NCI-H446 treated with DMSO at 0.1 percent for 48 hours (cell line): ENCODE results near the gene TMEM120A.
"Not testable (repeated sequence)": the region's sequence is repeated elsewhere in the genome, so short reads cannot be mapped to it uniquely, and the experiment has no call there.

ENCODE experiments used
- DNase-seq: peaks from one replicate; lab custom pipeline; 2025; lab: John Stamatoyannopoulos, UW

TMEM120A gene

DNA sequence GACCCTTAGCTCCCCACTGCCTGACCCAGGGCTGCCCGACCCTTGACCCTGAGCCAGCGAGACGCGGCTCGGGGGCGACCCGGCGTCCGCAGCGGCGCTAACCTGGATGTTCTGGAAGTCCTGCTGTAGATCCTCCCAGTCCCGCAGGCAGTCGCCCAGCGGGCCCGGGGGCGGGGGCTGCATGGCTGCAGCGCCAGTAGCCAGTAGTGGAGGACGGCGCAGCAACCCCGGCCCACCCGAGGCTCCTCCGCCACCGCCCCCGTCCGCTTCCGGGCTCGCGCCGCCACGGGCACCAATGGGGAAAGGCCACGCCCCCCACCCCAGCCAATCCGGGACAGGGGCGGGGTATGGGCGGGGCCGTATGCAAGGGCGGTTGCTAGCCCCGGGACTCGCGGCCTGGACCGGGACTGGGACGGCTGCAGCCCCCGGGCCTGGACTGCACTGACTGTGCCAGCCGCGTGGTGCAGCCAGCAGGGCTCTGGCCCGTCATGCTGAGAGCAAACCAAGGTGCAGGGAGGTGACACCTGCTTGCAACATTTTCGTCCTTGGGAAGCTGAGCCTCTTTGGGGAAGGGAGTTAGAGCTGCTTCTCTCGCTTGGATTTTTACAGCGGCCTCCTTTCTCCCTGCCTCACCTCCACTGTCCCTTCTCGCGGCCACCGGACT is at the start of gene TMEM120A:
Gene TMEM120A (minus strand): TSS at position 208 of the 664 bp plus-strand sequence. CDS start 25 bp downstream, at position 183.
- peak; percentile 47 for DNase-seq

- no peak for DNase-seq
These were observed 45.7 kb upstream of the TMEM120A start for GRCh38 chr7:76040126-76040525.

DNA sequence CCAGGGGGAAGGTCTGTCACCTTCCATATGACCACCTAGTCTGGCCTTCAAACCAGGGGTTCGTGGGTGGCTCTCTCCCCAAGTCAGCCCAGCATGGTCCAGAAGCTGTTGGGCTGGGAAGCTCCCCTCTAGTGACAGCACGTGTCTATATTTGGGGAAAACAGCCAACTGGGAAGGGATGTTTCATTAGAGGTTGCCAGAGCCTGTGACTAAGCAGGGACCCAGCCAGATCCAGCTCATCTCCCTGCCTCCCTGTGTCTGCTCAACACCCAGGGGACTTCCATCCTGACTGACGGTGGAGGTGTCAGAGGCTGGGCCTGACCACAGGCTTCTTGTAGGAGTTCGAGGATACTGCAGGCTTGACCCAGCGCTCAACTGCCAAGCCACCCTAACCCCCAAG is 42.9 kb upstream of the TMEM120A start:
- no peak for DNase-seq

- no peak for DNase-seq
These were observed 37.6 kb upstream of the TMEM120A start for GRCh38 chr7:76031964-76032363.

GRCh38 chr7:76029682-76030081 is 35.3 kb upstream of the TMEM120A start:
- DNase-seq: not testable (repeated sequence)

GRCh38 chr7:76023002-76023401 is 28.6 kb upstream of the TMEM120A start:
- no peak for DNase-seq

DNA sequence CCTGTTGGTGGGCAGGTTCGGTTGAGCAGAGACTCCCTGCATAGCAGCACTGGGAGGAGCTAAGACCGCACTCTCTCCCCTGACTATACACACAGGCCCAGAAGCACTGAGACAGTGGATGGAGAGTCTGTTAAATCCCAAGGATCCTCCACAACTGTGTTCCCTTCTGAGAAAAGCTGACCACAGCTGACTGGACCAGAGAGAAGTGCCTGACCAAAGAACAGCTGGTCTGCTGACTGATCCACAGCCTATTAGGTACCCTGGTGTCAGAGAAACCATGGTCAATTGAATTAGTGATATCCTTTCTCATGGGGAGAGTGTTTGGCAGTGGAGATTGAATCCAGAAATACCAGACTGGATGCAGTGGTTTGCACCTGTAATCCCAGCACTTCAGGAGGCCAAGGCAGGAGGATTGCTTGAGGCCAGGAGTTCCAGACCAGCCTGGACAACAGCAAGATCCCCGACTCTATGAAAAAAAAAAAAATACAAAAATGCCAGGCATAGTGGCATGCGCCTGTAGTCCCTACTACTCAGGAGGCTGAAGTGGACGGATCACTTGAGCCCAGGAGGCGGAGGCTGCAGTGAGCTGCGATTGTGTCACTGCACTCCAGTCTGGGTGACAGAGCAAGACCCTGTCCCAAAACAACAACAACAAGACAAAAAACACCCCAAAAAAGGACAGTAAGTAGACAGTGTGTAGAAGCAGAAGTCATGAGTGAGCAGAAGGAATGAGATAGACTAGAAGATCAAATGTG is 27.8 kb upstream of the TMEM120A start:
- DNase-seq: no peak

DNA sequence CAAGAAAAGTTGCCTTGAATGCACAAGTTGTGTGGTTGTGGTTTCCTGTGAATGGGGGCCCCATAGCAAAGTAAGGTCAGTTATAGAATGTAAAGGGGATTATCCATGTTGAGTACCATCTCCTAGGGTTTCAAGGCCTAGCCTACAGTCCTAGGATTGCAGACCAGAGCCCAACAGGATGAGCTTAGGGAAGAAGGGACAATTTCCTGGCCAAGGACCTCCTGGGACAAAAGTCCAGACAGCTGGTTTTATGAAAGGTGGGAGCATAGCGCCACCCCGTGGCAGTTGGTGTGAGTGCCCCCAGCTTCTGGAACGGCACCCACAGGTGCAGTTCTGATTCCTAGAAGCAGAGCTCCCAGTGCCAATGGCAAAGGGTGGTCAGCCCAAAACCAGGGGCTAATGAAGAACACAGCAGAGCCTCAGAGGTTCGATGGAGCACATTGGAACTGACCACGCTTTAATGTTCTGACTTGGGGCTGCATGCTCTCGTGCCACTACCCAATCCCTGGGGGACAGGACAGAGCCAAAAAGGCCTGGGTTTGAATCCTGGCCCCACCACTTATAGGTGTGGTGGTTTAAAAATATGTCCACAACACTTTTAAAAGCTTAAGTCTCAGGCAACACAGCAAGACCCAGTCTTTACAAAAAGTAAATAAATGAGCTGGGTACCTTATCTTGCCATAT is 25.8 kb upstream of the TMEM120A start:
- DNase-seq: no peak

DNA sequence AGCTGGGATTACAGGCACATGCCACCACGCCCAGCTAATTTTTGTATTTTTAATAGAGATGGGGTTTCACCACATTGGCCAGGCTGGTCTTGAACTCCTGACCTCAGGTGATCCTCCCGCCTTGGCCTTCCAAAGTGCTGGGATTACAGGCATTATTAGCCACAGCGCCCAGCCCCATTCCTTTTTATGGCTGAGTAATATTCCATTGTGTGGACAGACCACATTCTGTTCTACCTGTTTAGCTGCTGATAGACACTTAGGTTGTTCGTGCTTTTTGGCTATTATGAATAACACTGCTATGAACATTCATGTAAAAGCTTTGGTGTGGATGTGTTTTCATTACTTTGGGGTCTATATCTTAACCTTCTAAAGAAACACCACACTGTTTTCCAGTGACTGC is 24.1 kb upstream of the TMEM120A start:
- not testable (repeated sequence) for DNase-seq

- DNase-seq: no peak
These were observed 22.0 kb upstream of the TMEM120A start for GRCh38 chr7:76016191-76016947.

DNA sequence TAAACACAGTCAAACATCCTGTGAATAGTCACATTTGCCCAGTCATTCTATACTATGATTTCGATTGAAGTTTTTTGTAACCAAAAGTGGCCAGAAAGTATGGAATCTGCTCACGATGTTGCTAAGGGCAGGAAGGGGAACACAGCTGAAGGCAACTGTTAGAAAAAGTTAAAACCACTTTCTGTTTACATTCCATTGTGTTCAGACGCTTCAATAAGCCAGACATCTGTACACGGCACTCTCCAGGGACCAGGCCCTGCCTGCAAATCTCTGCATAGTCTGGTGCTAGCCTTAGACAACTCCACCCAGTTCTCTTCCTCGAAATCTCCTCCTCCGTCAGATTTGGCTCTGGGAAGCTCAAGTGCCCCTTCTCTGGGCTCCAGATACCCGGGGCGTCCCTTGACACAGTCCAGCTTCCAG is 17.1 kb upstream of the TMEM120A start:
- DNase-seq: no peak

GRCh38 chr7:76009672-76010600 is 15.5 kb upstream of the TMEM120A start:
- no peak for DNase-seq

DNA sequence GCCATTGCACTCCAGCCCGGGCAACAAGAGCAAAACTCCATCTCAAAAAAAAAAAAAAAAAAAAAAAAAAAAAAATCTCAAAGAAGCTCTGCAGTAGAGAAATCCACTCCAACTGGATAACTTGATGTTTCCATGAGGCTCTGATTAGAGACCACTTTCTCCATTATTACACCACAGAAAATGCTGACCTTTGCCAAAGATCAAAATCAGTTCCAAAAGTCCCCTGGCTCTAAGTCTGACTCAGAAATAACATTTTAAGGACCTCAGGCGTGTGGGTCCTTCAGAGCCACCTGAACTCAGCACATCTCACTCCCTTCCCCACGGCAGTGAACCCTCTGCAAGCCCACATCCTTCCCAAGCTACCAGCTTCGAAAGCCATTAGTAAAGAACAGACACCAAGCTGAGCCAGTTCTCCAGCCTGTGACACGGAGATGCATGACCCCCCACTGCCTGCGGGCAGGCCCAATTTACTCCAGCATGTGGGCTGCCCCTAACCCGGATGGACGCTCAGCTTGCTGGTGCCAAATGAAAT is 13.8 kb upstream of the TMEM120A start:
- DNase-seq: no peak

GRCh38 chr7:76005004-76005403 is 10.6 kb upstream of the TMEM120A start:
- not testable (repeated sequence) for DNase-seq

GRCh38 chr7:76003351-76003750 is 9.0 kb upstream of the TMEM120A start:
- DNase-seq: no peak

DNA sequence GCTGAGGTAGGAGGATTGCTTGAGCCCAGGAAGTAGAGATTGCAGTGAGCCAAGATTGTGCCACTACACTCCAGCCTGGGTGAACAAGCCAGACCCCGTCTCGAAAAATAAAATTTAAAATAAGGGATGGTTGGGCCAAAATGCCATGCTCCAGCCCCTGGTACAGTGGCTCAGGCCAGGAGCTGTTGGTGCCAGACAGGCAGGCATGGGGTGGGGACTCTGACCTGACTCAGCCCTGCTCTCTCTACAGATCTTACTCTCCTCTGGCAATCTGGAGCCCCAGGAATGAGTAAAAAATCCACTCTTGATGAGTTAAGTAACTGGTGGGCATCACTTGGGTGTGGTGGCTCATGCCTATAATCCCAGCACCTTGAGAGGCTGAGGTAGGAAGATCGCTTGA is 8.4 kb upstream of the TMEM120A start:
- no peak for DNase-seq

- DNase-seq: no peak
These were observed 7.7 kb upstream of the TMEM120A start for GRCh38 chr7:76002139-76002538.

DNA sequence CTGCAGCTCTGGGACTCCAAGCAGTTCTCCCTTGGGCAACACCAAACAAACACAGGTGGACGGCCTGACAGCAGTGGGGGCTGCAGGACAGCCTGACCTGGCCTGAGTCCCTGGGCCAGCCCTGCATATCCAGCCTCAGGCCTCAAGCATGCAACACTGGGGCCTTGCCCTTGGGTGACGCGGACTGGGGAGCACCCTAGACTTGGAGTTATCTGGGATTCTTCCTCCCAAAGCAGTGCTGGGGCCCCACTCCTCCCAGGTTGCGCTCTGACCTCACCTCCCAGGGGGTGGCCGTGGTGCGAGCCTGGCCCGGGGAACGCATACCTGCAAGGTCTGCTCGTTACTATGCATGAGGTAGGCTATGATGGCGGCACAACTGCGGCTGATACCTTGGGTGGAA is 6.2 kb upstream of the TMEM120A start:
- DNase-seq: no peak

DNA sequence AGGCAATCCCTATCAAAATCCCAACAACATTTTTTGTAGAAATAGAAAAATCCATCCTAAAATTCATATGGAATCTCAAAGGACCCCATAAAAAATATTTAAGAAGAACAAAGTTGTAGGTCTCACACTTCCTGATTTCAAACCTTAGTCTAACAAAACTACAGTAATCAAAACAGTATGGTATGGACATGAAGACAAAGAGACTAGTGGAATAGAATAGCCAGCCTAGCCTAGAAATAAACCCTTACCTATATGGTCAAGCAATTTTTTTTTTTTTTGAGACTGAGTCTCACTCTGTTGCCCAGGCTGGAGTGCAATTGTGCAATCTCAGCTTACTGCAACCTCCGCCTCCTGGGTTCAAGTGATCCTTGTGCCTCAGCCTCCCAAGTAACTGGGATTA is 3.6 kb upstream of the TMEM120A start:
- DNase-seq: no peak

DNA sequence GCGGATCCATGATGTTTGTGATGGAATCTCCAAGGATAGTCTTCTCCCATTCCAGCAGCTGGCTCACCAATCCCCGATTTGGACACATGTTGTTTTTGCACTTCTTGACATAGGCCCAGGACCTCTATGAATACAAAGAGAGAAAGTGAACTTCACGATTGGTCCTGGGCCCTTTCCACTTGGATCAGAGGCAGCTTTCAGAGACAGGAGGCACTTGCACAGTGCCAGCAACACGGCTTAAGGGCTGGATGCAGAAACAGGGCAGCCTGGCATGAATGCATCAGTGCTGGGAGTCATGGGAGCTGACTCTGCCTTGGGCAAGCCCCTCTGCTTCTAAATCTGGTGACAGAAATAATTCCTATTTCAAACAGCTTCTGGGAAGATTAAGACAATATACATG is 2.1 kb upstream of the TMEM120A start:
- DNase-seq: no peak

GRCh38 chr7:75995996-75996395 is 1.6 kb upstream of the TMEM120A start:
- DNase-seq: no peak
